Measurements from ENCODE around the gene HOXA10.

HOXA10 gene

DNA sequence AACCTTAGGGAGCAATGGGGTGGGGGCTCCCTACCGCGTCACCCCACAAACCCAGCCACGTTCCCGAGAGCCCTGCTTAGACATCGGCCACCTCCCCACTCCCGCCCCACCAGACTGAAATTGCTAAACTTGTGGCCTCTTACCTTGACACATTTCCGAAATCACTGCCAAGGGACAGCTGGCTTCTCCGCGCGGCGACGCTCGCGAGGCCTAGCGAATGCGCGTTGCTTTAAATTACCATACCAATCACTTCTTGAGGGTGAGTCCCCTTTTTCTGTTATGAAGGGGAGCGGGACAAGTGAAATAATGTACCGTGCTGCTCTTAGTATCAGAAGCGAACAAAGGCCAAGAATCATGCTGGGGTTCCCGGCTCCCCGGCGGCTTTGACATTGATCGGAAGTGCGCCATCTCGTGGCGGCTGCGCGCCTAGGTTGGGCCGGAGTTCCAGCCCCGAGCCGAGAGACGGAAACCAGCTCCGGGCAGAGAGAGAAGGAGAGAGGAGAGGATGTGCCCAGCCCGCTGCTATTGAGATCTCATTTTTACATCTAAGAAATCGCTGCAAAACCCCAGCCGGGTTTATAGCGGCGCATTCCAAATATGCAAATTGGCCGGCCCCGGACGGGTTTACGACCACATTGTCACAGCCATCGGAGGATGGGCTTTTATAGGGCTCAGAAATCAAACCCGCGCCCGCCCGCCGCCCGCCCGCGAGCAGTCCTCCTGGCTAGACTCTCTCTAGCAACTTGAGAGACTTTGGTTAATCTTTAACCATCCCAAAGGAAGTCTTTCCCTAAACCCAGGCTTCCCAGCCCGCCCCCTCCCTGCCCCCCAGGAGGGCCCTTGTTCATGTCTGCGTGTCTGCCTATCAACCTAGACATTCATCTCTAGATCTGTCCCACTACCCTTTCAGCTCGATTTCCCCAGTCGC lies 5.6 kb upstream of the HOXA10 start:
- Histone ChIP-seq H3K36me3 (ENCODE audit: insufficient read depth, low read length) (peaks cover 14% of the 10 kb centered on the region), H3K9ac (ENCODE audit: low read depth, low read length) (peak overlapping the region; percentile 97), H3K27me3 (ENCODE audit: control insufficient read depth, insufficient read depth, low read length) (no peaks in the 10 kb centered on the region), H3K9me3 (replicated peaks; ENCODE audit: low read length) (no peaks in the 10 kb centered on the region), H3K4me2 (ENCODE audit: low read length) (peak overlapping the region; percentile 98), H3K4me1 (ENCODE audit: control insufficient read depth, insufficient read depth, low read length) (peaks cover 63% of the 10 kb centered on the region), H3K4me3 (ENCODE audit: low read length) (peak overlapping the region; percentile 88)

DNA sequence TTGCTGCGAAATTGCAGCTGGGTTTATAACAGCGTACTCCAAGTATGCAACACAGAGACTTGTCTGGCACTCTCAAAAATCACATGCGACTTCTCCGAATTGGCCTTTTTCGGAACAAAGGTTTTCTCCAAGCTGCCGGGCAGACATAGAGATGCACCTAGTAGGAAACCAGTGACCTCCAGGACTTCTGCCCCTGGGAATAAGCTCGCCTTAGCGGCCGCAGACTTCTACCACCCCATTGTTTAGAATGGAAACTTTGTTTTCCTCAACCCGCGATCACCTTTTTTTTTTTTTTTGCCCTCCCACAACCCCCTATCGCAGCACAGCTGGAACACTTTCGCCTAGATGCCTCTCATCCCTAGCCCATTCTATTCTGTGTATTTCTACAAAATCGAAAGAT lies 4.9 kb upstream of the HOXA10 start:
- H3K27me3 ChIP-seq (ENCODE audit: control insufficient read depth, insufficient read depth, low read length) = no peaks in the 10 kb centered on the region
- H3K9ac ChIP-seq (ENCODE audit: low read depth, low read length) = peak overlapping the region; percentile 97
- no peaks in the 10 kb centered on the region for H3K9me3 ChIP-seq (replicated peaks; ENCODE audit: low read length)
- peak overlapping the region; percentile 98 for H3K4me2 ChIP-seq (ENCODE audit: low read length)
- peaks cover 71% of the 10 kb centered on the region for H3K4me1 ChIP-seq (ENCODE audit: control insufficient read depth, insufficient read depth, low read length)
- peaks cover 14% of the 10 kb centered on the region for H3K36me3 ChIP-seq (ENCODE audit: insufficient read depth, low read length)
- H3K4me3 ChIP-seq (ENCODE audit: low read length) = peak overlapping the region; percentile 88

DNA sequence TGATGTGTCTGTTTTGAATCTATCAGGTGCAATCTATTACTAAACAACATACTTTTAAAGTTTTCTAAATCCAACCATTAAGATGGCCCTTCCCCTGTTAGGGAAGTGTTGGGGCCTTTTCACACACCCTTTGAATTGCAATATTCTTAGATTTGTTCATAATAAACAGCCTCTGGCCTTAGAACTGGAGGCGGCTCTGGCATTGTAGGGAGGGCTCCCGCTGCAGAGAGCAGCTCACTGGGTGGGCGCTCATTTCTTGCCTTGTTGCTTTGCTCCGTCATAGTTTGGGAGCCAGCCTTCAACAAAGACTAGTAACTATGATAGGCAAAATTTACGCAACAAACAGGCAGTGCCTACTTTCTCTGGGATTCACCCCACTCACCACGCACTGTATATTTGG lies 4.2 kb upstream of the HOXA10 start:
- H3K36me3 ChIP-seq (ENCODE audit: insufficient read depth, low read length) = peaks cover 14% of the 10 kb centered on the region
- no peaks in the 10 kb centered on the region for H3K27me3 ChIP-seq (ENCODE audit: control insufficient read depth, insufficient read depth, low read length)
- H3K4me1 ChIP-seq (ENCODE audit: control insufficient read depth, insufficient read depth, low read length) = peaks cover 71% of the 10 kb centered on the region
- peak overlapping the region; percentile 98 for H3K4me2 ChIP-seq (ENCODE audit: low read length)
- H3K4me3 ChIP-seq (ENCODE audit: low read length) = peak overlapping the region; percentile 88
- H3K9ac ChIP-seq (ENCODE audit: low read depth, low read length) = peak overlapping the region; percentile 97
- no peaks in the 10 kb centered on the region for H3K9me3 ChIP-seq (replicated peaks; ENCODE audit: low read length)

DNA sequence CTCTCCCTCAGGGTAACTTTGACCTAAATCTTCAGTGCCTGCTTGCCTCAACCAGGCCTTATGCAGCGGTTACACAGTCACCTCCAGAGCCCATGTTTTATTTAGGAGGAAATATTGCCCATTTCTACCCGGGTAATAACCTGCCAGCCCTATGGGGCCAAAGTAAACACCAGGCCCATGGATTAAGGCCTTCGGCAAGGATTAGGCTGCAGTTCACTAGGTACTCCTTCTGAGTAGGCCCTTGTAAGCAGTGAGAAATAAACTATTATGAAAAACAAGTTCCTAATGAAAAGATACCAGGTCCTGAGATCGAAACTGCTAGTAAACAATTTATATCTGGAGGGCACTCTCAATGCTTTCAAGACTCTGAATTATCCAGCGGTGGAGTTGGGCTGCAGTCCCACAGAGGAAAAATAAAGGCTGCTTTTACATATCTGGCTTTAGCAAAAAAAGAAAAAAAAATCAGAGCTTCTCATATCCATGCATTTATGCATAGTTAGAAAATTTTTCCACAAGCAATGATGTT lies 3.7 kb upstream of the HOXA10 start:
- no peaks in the 10 kb centered on the region for H3K27me3 ChIP-seq (ENCODE audit: control insufficient read depth, insufficient read depth, low read length)
- H3K4me3 ChIP-seq (ENCODE audit: low read length) = peak overlapping the region; percentile 88
- H3K9ac ChIP-seq (ENCODE audit: low read depth, low read length) = peak overlapping the region; percentile 97
- peaks cover 14% of the 10 kb centered on the region for H3K36me3 ChIP-seq (ENCODE audit: insufficient read depth, low read length)
- H3K4me2 ChIP-seq (ENCODE audit: low read length) = peak overlapping the region; percentile 98
- H3K4me1 ChIP-seq (ENCODE audit: control insufficient read depth, insufficient read depth, low read length) = peaks cover 70% of the 10 kb centered on the region
- H3K9me3 ChIP-seq (replicated peaks; ENCODE audit: low read length) = no peaks in the 10 kb centered on the region

DNA sequence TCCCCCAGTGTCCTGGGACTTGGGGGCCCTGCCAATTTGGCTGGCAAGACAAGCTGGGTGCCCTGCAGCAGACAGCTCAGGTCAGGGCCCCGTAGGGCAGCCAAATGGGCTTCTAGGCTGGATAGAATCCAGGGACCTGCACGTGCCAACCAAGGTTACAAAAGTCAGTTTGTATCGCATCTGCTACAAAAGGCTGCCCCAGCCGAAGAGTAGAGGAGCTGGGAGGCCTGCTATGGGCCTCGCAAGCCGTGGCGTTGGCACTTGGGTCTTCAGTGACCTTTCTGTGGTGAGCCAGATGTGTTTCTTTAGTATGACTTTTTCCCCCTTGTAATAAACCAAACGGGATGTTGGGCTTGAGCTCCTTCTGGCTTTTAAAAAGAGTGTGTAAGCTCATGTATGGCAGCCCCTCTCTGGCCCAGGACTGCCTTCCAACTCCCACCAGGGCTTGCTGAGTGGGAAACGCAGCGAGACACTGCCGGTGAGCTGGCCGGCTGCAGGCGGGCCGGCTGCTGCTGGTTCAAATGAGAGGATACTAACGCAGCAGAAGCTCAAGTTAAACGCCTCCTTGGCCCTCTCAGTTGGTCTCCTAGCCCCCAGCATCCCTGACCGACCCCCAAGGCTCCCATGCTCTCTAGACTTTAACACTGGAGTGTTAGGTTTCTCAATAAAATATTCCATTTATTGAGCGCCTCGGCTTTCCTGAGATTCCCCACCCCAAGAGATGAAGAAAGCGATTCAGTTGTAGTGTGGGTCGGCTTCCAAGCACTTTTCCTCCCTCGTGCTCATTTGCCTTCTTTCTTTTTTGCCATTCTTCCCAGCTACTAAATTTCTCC lies 3.1 kb upstream of the HOXA10 start:
- peak overlapping the region; percentile 97 for H3K9ac ChIP-seq (ENCODE audit: low read depth, low read length)
- peak overlapping the region; percentile 98 for H3K4me2 ChIP-seq (ENCODE audit: low read length)
- no peaks in the 10 kb centered on the region for H3K27me3 ChIP-seq (ENCODE audit: control insufficient read depth, insufficient read depth, low read length)
- H3K36me3 ChIP-seq (ENCODE audit: insufficient read depth, low read length) = peaks cover 9% of the 10 kb centered on the region
- H3K4me3 ChIP-seq (ENCODE audit: low read length) = peak overlapping the region; percentile 88
- H3K4me1 ChIP-seq (ENCODE audit: control insufficient read depth, insufficient read depth, low read length) = peaks cover 68% of the 10 kb centered on the region
- no peaks in the 10 kb centered on the region for H3K9me3 ChIP-seq (replicated peaks; ENCODE audit: low read length)

DNA sequence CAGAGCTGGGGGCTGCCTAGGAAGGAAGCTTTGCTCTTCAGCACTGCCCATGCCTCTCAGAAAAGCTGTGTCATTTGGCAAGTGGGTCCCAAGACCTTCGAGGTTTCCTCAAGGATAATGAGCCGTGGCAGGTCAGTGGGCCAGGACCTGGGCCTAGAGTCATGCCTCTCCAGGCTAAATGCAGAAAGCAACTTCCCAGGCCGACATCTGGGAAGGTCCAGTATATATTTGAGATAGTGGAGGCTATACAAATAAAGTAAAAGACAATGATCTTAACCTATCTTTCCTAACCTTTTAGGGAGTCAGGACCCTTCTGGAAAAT lies 2.4 kb upstream of the HOXA10 start:
- Histone ChIP-seq H3K4me2 (ENCODE audit: low read length) (peak overlapping the region; percentile 98), H3K27me3 (ENCODE audit: control insufficient read depth, insufficient read depth, low read length) (no peaks in the 10 kb centered on the region), H3K9ac (ENCODE audit: low read depth, low read length) (peak overlapping the region; percentile 97), H3K4me3 (ENCODE audit: low read length) (peak overlapping the region; percentile 88), H3K4me1 (ENCODE audit: control insufficient read depth, insufficient read depth, low read length) (peaks cover 64% of the 10 kb centered on the region), H3K36me3 (ENCODE audit: insufficient read depth, low read length) (peaks cover 13% of the 10 kb centered on the region), H3K9me3 (replicated peaks; ENCODE audit: low read length) (no peaks in the 10 kb centered on the region)

DNA sequence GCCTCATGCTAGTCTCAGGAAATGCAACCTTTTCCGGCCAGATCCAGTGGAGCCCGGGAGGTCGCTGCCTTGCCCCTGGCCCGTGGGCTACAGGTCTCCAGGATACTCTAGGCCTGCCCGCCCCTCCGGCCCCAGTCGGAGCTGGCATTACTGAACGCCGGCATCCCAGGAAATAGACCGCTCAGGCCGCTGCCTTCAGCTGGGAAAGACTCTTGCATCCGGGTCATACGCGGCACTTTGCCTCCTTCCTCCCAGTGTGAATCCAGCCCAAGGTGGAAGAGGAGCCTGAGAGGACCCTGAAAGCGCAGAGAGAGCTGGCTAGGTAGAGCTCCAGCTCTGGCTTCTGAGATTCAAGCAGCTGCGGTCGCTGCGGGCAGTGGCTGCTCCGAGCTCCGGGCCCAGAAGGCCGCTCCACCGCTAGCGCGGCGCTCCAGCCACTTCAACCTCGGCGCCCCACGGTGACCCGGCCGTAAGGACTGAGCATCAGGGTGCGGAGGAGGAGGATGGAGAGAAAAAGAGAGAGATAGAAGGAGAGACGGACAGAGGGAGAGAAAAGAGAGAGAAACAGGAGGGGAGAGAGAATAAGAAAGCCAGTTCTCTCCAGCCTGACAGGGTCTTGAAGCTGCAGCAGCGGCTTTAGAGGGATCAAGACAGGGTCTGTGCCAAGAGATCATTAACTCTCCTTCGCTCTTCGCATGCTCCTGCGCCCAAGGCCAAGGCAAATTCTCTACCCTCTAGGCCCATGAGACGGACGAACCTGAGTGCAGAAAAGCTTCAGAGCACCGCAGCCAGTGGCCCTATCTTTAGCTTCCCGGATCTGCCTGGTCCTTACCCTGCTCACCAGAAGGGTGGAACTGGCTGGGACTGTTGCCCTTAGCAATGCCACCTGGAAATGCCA lies 1.8 kb upstream of the HOXA10 start:
- peaks cover 58% of the 10 kb centered on the region for H3K4me1 ChIP-seq (ENCODE audit: control insufficient read depth, insufficient read depth, low read length)

DNA sequence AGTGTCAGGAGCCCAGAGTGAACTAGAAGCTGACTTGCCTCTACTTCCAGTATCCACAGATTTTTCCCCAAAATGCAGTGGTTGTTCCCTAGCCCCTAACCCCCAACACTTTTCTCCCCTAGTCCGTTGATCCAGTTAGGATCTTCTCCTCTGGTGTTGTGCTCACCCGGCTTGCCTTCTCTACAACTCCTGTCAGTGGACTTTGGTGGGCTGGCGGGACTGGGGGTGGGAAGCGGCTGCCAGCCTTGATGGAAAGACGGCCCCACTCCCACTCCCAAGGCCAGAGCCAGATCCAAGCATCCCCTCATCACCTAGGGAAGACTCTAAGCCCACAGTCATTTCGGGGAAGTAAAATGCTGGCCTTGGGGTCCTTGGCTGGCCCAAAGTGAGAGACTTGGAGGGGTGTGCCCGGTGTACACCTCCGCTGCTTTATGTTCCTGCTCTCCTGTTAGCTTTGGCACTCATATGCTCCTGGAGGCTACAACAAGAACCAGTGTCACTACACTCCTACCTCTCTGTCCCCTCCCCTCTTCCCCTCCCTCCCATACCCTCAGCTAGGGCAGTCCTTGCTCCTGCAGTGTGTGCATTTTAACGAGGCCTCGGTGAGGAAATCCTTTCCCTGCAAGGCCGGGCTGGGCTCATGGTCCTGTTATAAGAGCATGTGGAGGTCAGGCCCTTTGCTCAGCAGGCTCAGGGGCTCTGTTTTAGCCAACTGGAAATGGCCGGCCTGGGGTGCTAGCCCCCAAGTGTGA lies 930 bp upstream of the HOXA10 start:
- Histone ChIP-seq H3K4me1 (ENCODE audit: control insufficient read depth, insufficient read depth, low read length) (peaks cover 50% of the 10 kb centered on the region), H3K4me3 (ENCODE audit: low read length) (peak overlapping the region; percentile 88), H3K27me3 (ENCODE audit: control insufficient read depth, insufficient read depth, low read length) (no peaks in the 10 kb centered on the region)

More for the DNA sequence above, 1.8 kb upstream of the HOXA10 start:
- H3K4me3 ChIP-seq (ENCODE audit: low read length) = peak overlapping the region; percentile 88
- H3K4me2 ChIP-seq (ENCODE audit: low read length) = peak overlapping the region; percentile 98
- no peaks in the 10 kb centered on the region for H3K9me3 ChIP-seq (replicated peaks; ENCODE audit: low read length)
- no peaks in the 10 kb centered on the region for H3K27me3 ChIP-seq (ENCODE audit: control insufficient read depth, insufficient read depth, low read length)
- peak overlapping the region; percentile 97 for H3K9ac ChIP-seq (ENCODE audit: low read depth, low read length)
- H3K36me3 ChIP-seq (ENCODE audit: insufficient read depth, low read length) = peaks cover 19% of the 10 kb centered on the region

DNA sequence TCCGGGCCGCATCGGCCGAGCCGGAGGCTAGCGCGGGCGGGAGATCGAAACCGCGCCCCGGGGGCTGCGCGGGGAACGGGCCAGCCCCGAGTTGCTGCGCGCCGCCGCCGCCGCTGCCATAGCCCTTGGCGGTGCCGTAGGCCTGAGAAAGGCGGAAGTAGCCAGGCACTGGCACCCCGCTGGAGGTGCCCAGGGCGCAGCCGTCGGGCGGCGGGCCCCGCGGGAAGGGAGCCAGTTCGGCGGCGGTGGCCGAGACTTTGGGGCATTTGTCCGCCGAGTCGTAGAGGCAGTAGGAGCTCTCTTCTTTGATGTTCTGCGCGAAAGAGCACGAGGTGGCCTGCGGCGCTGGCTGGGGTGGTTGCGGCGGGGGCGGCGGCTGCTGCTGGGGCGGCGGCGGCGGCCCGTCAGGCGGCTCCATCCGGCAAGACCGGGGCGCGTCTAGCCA lies 587 bp downstream of the HOXA10 start:
- peaks cover 52% of the 10 kb centered on the region for H3K4me1 ChIP-seq (ENCODE audit: control insufficient read depth, insufficient read depth, low read length)
- H3K9ac ChIP-seq (ENCODE audit: low read depth, low read length) = peak overlapping the region; percentile 97
- H3K4me2 ChIP-seq (ENCODE audit: low read length) = peak overlapping the region; percentile 98
- H3K9me3 ChIP-seq (replicated peaks; ENCODE audit: low read length) = no peaks in the 10 kb centered on the region
- H3K36me3 ChIP-seq (ENCODE audit: insufficient read depth, low read length) = peaks cover 19% of the 10 kb centered on the region
- peak overlapping the region; percentile 88 for H3K4me3 ChIP-seq (ENCODE audit: low read length)
- H3K27me3 ChIP-seq (ENCODE audit: control insufficient read depth, insufficient read depth, low read length) = no peaks in the 10 kb centered on the region

More for the DNA sequence above, 930 bp upstream of the HOXA10 start:
- Histone ChIP-seq H3K9ac (ENCODE audit: low read depth, low read length) (peak overlapping the region; percentile 97), H3K36me3 (ENCODE audit: insufficient read depth, low read length) (peaks cover 19% of the 10 kb centered on the region), H3K4me2 (ENCODE audit: low read length) (peak overlapping the region; percentile 98), H3K9me3 (replicated peaks; ENCODE audit: low read length) (no peaks in the 10 kb centered on the region)

DNA sequence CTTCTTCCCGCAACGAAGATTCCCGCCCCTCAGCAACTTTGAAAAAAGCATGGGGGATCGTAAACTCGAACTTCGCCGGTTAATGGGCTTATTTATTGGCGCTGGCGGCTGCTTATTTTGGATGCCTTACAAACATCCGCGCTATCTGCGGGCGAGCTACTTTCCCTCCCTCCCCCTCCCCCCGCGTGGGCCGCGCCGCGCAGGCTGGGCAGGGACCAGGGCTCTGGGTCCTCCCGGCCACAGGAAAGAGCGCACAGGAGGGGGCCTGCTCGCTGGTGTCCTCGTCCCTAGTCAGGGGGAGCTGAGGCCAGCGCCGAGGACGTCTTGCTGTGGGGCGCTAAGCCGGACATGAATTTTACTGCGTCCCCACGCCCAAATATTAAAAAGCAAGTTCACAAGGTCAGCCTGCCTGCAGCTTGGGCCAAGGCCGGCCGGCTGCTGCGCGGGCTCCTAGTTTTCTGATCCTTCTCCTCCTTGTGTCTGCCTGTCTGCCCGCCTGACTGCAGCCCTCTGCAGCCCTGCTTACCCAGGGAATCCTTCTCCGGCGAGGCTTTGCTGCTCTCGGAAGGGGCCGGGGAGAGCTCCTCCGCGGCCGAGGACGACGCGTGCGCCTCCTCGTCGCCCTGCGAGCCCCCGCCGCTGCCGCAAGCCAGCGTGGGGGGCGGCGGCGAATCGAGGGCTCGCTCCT lies 1.2 kb downstream of the HOXA10 start:
- peaks cover 58% of the 10 kb centered on the region for H3K4me1 ChIP-seq (ENCODE audit: control insufficient read depth, insufficient read depth, low read length)
- H3K9me3 ChIP-seq (replicated peaks; ENCODE audit: low read length) = no peaks in the 10 kb centered on the region
- peak overlapping the region; percentile 98 for H3K4me2 ChIP-seq (ENCODE audit: low read length)
- peak overlapping the region; percentile 88 for H3K4me3 ChIP-seq (ENCODE audit: low read length)
- H3K27me3 ChIP-seq (ENCODE audit: control insufficient read depth, insufficient read depth, low read length) = no peaks in the 10 kb centered on the region
- peak overlapping the region; percentile 97 for H3K9ac ChIP-seq (ENCODE audit: low read depth, low read length)
- H3K36me3 ChIP-seq (ENCODE audit: insufficient read depth, low read length) = peaks cover 19% of the 10 kb centered on the region

All from skeletal muscle satellite cell (primary cell).